Measurements from ENCODE around the gene ZNF761. TPM values are rescaled to one million over a fixed set of nuclear protein-coding genes. Genes with fewer than 3 reads are reported as not detected.
"Not testable (repeated sequence)": the region's sequence is repeated elsewhere in the genome, so short reads cannot be mapped to it uniquely, and the experiment has no call there.

ZNF761 gene
- total RNA-seq, 2 experiments from 2014 or later, result 10.5 to 11.4 TPM

DNA sequence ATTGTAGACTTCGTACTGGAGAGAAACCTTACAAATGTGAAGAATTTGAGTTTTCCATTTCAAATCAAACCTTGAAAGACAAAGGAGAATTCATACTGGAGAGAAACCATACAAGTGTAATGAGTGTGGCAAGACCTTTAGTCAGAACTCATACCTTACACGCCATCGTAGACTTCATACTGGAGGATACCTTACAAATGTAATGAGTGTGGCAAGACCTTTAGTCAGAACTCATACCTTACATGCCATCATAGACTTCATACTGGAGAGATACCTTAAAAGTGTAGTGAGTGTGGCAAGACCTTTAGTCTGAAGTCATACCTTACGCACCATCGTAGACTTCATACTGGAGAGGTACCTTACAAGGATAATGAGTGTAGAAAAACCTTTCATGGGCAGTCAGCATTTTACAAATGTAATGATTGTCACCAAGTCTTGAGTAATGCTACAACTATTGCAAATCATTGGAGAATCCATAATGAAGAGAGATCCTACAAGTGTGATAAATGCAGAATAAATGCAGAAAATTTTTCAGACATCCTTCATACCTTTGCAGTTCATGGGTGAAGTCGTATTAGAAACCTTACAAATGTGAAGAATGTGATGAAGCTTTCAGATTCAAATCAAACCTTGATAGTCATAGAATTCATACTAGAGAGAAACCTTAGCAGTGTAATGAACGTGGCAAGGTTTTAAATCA is 22.1 kb upstream of the ZNF761 start:
- Mint-ChIP-seq H3K9me3 (ENCODE audit: low read depth) (peaks cover 60% of the 10 kb centered on the region), H3K27ac (no peak overlapping the region), H3K4me3 (no peak overlapping the region), H3K36me3 (ENCODE audit: low read depth) (peaks cover 84% of the 10 kb centered on the region), H3K4me1 (no peaks in the 10 kb centered on the region), H3K27me3 (no peaks in the 10 kb centered on the region)
- ChIA-PET POLR2A (no interaction called here), CTCF (no interaction called here)
- DNase-seq (no peak), ATAC-seq (no peak)
- intact Hi-C loops (cut with DNase I, micrococcal nuclease), result no loop called here

DNA sequence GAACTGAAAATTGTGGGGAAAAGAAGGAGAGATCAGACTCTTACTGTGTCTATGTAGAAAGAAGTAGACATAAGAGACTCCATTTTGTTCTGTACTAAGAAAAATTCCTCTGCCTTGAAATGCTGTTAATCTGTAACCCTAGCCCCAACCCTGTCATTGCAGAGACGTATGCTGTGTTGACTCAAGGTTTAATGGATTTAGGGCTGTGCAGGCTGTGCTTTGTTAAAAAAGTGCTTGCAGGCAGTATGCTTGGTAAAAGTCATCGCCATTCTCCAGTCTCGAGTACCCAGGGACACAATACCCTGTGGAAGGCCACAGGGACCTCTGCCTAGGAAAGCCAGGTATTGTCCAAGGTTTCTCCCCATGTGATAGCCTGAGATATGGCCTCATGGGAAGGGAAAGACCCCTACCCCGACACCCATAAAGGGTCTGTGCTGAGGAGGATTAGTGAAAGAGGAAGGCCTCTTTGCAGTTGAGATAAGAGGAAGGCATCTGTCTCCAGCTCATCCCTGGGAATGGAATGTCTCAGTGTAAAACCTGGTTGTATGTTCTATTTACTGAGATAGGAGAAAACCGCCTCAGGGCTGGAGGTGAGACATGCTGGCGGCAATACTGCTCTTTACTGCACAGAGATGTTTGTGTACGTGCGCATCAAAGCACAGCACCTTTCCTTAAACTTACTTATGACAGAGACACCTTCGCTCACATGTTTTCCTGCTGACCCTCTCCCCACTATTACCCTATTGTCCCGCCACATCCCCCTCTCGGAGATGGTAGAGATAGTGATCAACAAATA is 11.1 kb upstream of the ZNF761 start:
- intact Hi-C loops (cut with DNase I, micrococcal nuclease); CTCF ChIA-PET; POLR2A ChIA-PET; ATAC-seq; H3K4me3 Mint-ChIP-seq; H3K27me3 Mint-ChIP-seq; H3K27ac Mint-ChIP-seq; H3K4me1 Mint-ChIP-seq; DNase-seq: not testable (repeated sequence)
- peaks cover 16% of the 10 kb centered on the region for H3K9me3 Mint-ChIP-seq (ENCODE audit: low read depth)
- H3K36me3 Mint-ChIP-seq (ENCODE audit: low read depth), result peaks cover 12% of the 10 kb centered on the region

GRCh38 chr19:53422551-53422950 is 9.2 kb upstream of the ZNF761 start:
- ATAC-seq (no peak), DNase-seq (no peak)
- intact Hi-C loops (cut with DNase I, micrococcal nuclease), result no loop called here
- H3K36me3 Mint-ChIP-seq (ENCODE audit: low read depth), result peaks cover 1% of the 10 kb centered on the region
- H3K27ac Mint-ChIP-seq, result no peak overlapping the region
- peaks cover 8% of the 10 kb centered on the region for H3K9me3 Mint-ChIP-seq (ENCODE audit: low read depth)
- CTCF ChIA-PET, result no interaction called here
- no peak overlapping the region for H3K4me3 Mint-ChIP-seq
- POLR2A ChIA-PET, result no interaction called here
- no peaks in the 10 kb centered on the region for H3K27me3 Mint-ChIP-seq
- H3K4me1 Mint-ChIP-seq, result no peaks in the 10 kb centered on the region

- H3K27ac Mint-ChIP-seq; H3K4me1 Mint-ChIP-seq; H3K36me3 Mint-ChIP-seq (ENCODE audit: low read depth); intact Hi-C loops (cut with DNase I, micrococcal nuclease); H3K4me3 Mint-ChIP-seq; POLR2A ChIA-PET; ATAC-seq; H3K27me3 Mint-ChIP-seq; H3K9me3 Mint-ChIP-seq (ENCODE audit: low read depth); DNase-seq; CTCF ChIA-PET: not testable (repeated sequence)
Measured at GRCh38 chr19:53423074-53423473, 8.7 kb upstream of the ZNF761 start.

DNA sequence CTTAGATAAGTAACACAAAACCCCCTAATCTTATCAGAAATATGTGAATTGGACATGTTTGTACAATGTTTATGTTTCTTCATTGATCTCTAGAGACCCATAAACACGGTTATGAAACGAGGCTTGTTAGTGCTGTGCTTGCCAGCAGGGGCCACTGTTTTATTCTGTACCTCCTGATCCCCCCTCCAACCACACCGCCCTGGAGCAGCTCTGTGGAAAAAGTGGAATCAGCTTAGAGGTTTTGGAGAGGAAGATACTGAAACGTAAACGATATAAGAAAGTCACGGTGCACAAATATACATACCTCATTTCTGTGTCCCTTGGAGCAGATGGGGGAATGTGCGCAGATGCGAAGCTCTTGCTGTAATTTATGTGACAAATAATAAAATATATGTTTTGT is 8.1 kb upstream of the ZNF761 start:
- H3K4me3 Mint-ChIP-seq; POLR2A ChIA-PET; H3K27ac Mint-ChIP-seq; H3K4me1 Mint-ChIP-seq; H3K9me3 Mint-ChIP-seq (ENCODE audit: low read depth); intact Hi-C loops (cut with DNase I, micrococcal nuclease); H3K27me3 Mint-ChIP-seq; ATAC-seq; H3K36me3 Mint-ChIP-seq (ENCODE audit: low read depth); DNase-seq: not testable (repeated sequence)
- CTCF ChIA-PET, result interaction anchor here (0.7 to 1.2 kb wide), 2 partner anchors 31 to 325 kb away, joined by 3 read pairs; no protein-coding TSS in a partner anchor

- DNase-seq (peak; percentile 84), ATAC-seq (peak; percentile 88)
- H3K27me3 Mint-ChIP-seq, result no peaks in the 10 kb centered on the region
- H3K36me3 Mint-ChIP-seq (ENCODE audit: low read depth), result no peaks in the 10 kb centered on the region
- no peak overlapping the region for H3K27ac Mint-ChIP-seq
- H3K9me3 Mint-ChIP-seq (ENCODE audit: low read depth), result no peaks in the 10 kb centered on the region
- no peaks in the 10 kb centered on the region for H3K4me1 Mint-ChIP-seq
- CTCF ChIA-PET, result interaction anchor here (0.6 to 1.4 kb wide), 12 partner anchors 11 to 620 kb away, joined by 3 to 6 read pairs (median 3); no protein-coding TSS in a partner anchor
- no peak overlapping the region for H3K4me3 Mint-ChIP-seq
- intact Hi-C loops (cut with DNase I, micrococcal nuclease), result loop anchor here in 1 of 2 experiments (1.0 kb wide), 2 partner anchors 87 to 321 kb away; no protein-coding TSS in a partner anchor
- POLR2A ChIA-PET, result interaction anchor here (0.6 kb wide), 1 partner anchor 125 kb away, joined by 4 read pairs; no protein-coding TSS in a partner anchor
Measured at GRCh38 chr19:53424968-53425597, 6.7 kb upstream of the ZNF761 start.

DNA sequence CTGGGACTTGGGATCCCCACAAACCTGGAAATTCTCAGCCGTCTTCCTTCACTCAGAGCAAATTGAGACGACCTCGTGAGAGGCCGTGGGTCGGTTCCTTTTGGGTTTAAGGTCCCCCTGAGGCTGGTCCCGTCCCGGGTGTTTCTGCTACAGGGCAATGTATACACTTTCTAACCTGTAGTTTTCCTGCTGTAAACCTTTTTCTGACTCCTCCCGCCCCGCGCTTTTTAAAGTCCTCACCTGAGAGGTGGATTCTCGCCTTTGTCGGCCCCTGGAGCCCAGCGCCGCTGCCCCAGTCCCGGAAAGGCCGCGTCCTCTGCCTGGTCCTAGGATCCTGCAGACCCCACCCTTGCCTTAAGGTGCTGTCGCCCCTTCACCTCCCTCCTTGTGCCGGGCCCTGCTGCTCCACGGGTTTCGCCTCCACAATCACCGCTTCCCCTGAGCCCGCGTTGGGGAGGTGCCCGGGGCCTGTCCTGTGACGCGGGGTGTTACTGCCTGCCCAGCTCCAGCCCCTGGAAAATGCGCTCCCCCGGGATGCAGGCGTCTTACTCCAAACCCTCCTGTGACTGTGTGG is 391 bp downstream of the ZNF761 start:
- Mint-ChIP-seq H3K36me3 (ENCODE audit: low read depth) (peaks cover 43% of the 10 kb centered on the region), H3K4me3 (peak overlapping the region; percentile 94), H3K27me3 (no peaks in the 10 kb centered on the region), H3K9me3 (ENCODE audit: low read depth) (peaks cover 14% of the 10 kb centered on the region), H3K4me1 (peaks cover 26% of the 10 kb centered on the region), H3K27ac (peak overlapping the region; percentile 83)
- intact Hi-C loops (cut with DNase I, micrococcal nuclease), result loop anchor here in 1 of 2 experiments (5.0 kb wide), 1 partner anchor 770 kb away; the partner anchor contains the start of gene RPS9
- DNase-seq (peak; percentile 46), ATAC-seq (peak; percentile 18)
- ChIA-PET CTCF (no interaction called here), POLR2A (no interaction called here)

GRCh38 chr19:53443809-53444208 is 12.0 kb downstream of the ZNF761 start:
- H3K4me3 Mint-ChIP-seq; CTCF ChIA-PET; ATAC-seq; DNase-seq; H3K4me1 Mint-ChIP-seq; intact Hi-C loops (cut with DNase I, micrococcal nuclease); H3K27ac Mint-ChIP-seq; H3K27me3 Mint-ChIP-seq; POLR2A ChIA-PET: not testable (repeated sequence)
- Mint-ChIP-seq H3K36me3 (ENCODE audit: low read depth) (peaks cover 90% of the 10 kb centered on the region), H3K9me3 (ENCODE audit: low read depth) (peaks cover 44% of the 10 kb centered on the region)

GRCh38 chr19:53447196-53447595 is 15.4 kb downstream of the ZNF761 start:
- intact Hi-C loops (cut with DNase I, micrococcal nuclease); H3K4me1 Mint-ChIP-seq; CTCF ChIA-PET; H3K27me3 Mint-ChIP-seq; H3K4me3 Mint-ChIP-seq; POLR2A ChIA-PET; H3K27ac Mint-ChIP-seq; ATAC-seq; DNase-seq: not testable (repeated sequence)
- Mint-ChIP-seq H3K36me3 (ENCODE audit: low read depth) (peaks cover 89% of the 10 kb centered on the region), H3K9me3 (ENCODE audit: low read depth) (peaks cover 42% of the 10 kb centered on the region)

GRCh38 chr19:53455828-53456227 is 24.0 kb downstream of the ZNF761 start:
- Mint-ChIP-seq H3K9me3 (ENCODE audit: low read depth) (peaks cover 58% of the 10 kb centered on the region), H3K4me3 (no peak overlapping the region), H3K36me3 (ENCODE audit: low read depth) (peaks cover 81% of the 10 kb centered on the region), H3K27me3 (no peaks in the 10 kb centered on the region), H3K4me1 (no peaks in the 10 kb centered on the region), H3K27ac (no peak overlapping the region)
- no peak for ATAC-seq
- intact Hi-C loops (cut with DNase I, micrococcal nuclease), result no loop called here
- POLR2A ChIA-PET, result no interaction called here
- CTCF ChIA-PET, result no interaction called here
- DNase-seq, result no peak

DNA sequence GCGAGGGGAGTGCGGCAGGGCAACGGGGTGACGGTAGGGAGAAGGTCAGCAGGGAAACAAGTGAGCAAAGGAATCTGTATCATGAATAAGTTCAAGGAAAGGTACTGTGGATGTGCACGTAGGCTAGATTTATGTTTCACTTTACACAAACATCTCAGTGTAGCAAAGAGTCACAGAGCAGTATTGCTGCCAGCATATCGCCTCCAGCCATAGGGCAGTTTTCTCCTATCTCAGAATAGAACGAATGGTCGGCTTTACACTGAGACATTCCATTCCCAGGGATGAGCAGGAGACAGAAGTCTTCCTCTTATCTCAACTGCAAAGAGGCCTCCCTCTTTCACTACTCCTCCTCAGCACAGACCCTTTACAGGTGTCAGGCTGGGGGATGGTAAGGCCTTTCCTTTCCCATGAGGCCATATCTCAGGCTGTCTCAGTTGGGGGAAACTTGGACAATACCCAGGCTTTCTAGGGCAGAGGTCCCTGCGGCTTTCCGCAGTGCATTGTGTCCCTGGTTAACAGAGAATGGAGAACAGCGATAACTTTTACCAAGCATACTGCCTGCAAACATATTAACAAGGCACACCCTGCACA is 28.4 kb downstream of the ZNF761 start:
- H3K4me3 Mint-ChIP-seq; POLR2A ChIA-PET; DNase-seq; ATAC-seq; intact Hi-C loops (cut with DNase I, micrococcal nuclease); H3K27ac Mint-ChIP-seq; H3K4me1 Mint-ChIP-seq: not testable (repeated sequence)
- H3K9me3 Mint-ChIP-seq (ENCODE audit: low read depth), result peaks cover 58% of the 10 kb centered on the region
- peaks cover 49% of the 10 kb centered on the region for H3K36me3 Mint-ChIP-seq (ENCODE audit: low read depth)
- H3K27me3 Mint-ChIP-seq, result peaks cover 10% of the 10 kb centered on the region
- CTCF ChIA-PET, result interaction anchor here (0.8 kb wide), 1 partner anchor 19 kb away, joined by 3 read pairs; no protein-coding TSS in a partner anchor

Measured in activated CD4-positive, alpha-beta T cell treated with anti-CD3 and anti-CD28 coated beads for 36 hours (primary cell).